Measurements from ENCODE around the gene CTRB1. TPM values are rescaled to one million over a fixed set of nuclear protein-coding genes. Genes with fewer than 3 reads are reported as not detected.

Gene CTRB1
- total and polyA plus RNA-seq, 2 of the 13 experiments (the other 11 are each of a cell fraction or from before 2014, with no cell fraction given), result not detected

- Histone ChIP-seq H3K36me3 (replicated peaks in 1 of 2; ENCODE audit: control insufficient read depth in 1 of 2, insufficient read depth in 2 of 2, low read length in 2 of 2) (peaks cover 0 to 3% of the 10 kb centered on the region in 2 experiments; a peak in 1 of 5 replicates), H3K27me3 (ENCODE audit: control insufficient read depth in 1 of 2, insufficient read depth in 2 of 2, low read length in 2 of 2) (no peaks in the 10 kb centered on the region), H2AFZ (ENCODE audit: low read length) (no peak overlapping the region), H3K9me3 (ENCODE audit: low read length) (no peaks in the 10 kb centered on the region), H3K79me2 (ENCODE audit: insufficient read depth, low read length) (peaks cover 62% of the 10 kb centered on the region), H3K27ac (ENCODE audit: extremely low read length, insufficient read depth, low read length) (peak overlapping the region; percentile 61), H3K4me3 (replicated peaks in 1 of 3; ENCODE audit: insufficient read depth in 1 of 3, low read depth in 2 of 3, low read length in 3 of 3) (peak overlapping the region; percentile 92 to 99 (median 96)), H3K9ac (ENCODE audit: insufficient read depth, low read depth, low read length) (peak overlapping the region; percentile 96), H4K20me1 (ENCODE audit: insufficient read depth, low read length) (peaks cover 34% of the 10 kb centered on the region), H3K4me2 (ENCODE audit: low read depth, low read length) (peak overlapping the region; percentile 98), H3K4me1 (ENCODE audit: insufficient read depth, low read length) (peaks cover 71% of the 10 kb centered on the region)
- intact Hi-C loops (cut with micrococcal nuclease; ENCODE audit: unreplicated experiment) (loop anchor here (2.0 to 5.0 kb wide), 3 partner anchors 19 to 198 kb away; partner anchors contain the start of gene TMEM170A), in situ Hi-C loops (cut with HindIII; ENCODE audit: extremely low pct_ligation_motif_present, low pct_unique_long_range_greater_than_20kb) (no loop called here)
- no TSS peak for BruUV-seq (replicated peaks)
- ATAC-seq (no peak), DNase-seq (ENCODE audit: low spot score) (no peak), FAIRE-seq (no peak)
- CTCF ChIA-PET (ENCODE audit: low intra/inter-chr PET ratio, low total read pairs), result no interaction called here
- POLR2A ChIA-PET, result interaction anchor here (2.2 to 9.3 kb wide), 4 partner anchors 12 to 46 kb away, joined by 8 to 151 read pairs (median 92); partner anchors contain the start of gene BCAR1
- 59% methylated on average over 5 of the region's 8 CpGs for WGBS (ENCODE audit: low lambda C conversion rate)
- TF ChIP-seq AHR (CRISPR knock-in tag; IDR thresholded peaks at IDR 0.05), result no peak
- TF ChIP-seq ZNF20 (CRISPR knock-in tag; IDR thresholded peaks at IDR 0.05), result no peak
- peak; percentile 18; the same call in 1 of the 2 replicates for TF ChIP-seq ERF (CRISPR knock-in tag; IDR thresholded peaks at IDR 0.05)
- TF ChIP-seq RXRB (CRISPR knock-in tag; IDR thresholded peaks at IDR 0.05; ENCODE audit: borderline replicate concordance), result no peak
- TF ChIP-seq ZFP41 (CRISPR knock-in tag; IDR thresholded peaks at IDR 0.05; ENCODE audit: borderline replicate concordance), result no peak
- TF ChIP-seq NCOA5 (CRISPR knock-in tag; IDR thresholded peaks at IDR 0.05), result no peak
- TF ChIP-seq, protein P1, sequence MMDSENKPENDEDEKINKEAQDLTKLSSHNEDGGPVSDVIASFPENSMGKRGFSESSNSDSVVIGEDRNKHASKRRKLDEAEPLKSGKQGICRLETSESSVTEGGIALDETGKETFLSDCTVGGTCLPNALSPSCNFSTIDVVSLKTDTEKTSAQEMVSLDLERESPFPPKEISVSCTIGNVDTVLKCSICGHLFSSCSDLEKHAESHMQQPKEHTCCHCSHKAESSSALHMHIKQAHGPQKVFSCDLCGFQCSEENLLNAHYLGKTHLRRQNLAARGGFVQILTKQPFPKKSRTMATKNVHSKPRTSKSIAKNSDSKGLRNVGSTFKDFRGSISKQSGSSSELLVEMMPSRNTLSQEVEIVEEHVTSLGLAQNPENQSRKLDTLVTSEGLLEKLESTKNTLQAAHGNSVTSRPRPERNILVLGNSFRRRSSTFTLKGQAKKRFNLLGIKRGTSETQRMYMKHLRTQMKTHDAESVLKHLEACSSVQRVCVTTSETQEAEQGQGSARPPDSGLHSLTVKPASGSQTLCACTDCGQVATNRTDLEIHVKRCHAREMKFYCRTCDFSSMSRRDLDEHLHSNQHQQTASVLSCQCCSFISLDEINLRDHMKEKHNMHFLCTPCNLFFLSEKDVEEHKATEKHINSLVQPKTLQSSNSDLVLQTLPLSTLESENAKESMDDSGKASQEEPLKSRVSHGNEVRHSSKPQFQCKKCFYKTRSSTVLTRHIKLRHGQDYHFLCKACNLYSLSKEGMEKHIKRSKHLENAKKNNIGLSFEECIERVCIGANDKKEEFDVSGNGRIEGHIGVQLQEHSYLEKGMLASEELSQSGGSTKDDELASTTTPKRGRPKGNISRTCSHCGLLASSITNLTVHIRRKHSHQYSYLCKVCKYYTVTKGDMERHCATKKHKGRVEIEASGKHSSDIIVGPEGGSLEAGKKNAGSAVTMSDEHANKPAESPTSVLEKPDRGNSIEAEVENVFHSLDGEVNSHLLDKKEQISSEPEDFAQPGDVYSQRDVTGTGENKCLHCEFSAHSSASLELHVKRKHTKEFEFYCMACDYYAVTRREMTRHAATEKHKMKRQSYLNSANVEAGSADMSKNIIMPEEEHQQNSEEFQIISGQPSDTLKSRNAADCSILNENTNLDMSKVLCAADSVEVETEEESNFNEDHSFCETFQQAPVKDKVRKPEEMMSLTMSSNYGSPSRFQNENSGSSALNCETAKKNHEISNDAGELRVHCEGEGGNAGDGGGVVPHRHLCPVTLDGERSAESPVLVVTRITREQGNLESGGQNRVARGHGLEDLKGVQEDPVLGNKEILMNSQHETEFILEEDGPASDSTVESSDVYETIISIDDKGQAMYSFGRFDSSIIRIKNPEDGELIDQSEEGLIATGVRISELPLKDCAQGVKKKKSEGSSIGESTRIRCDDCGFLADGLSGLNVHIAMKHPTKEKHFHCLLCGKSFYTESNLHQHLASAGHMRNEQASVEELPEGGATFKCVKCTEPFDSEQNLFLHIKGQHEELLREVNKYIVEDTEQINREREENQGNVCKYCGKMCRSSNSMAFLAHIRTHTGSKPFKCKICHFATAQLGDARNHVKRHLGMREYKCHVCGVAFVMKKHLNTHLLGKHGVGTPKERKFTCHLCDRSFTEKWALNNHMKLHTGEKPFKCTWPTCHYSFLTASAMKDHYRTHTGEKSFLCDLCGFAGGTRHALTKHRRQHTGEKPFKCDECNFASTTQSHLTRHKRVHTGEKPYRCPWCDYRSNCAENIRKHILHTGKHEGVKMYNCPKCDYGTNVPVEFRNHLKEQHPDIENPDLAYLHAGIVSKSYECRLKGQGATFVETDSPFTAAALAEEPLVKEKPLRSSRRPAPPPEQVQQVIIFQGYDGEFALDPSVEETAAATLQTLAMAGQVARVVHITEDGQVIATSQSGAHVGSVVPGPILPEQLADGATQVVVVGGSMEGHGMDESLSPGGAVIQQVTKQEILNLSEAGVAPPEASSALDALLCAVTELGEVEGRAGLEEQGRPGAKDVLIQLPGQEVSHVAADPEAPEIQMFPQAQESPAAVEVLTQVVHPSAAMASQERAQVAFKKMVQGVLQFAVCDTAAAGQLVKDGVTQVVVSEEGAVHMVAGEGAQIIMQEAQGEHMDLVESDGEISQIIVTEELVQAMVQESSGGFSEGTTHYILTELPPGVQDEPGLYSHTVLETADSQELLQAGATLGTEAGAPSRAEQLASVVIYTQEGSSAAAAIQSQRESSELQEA (CRISPR knock-in tag; IDR thresholded peaks at IDR 0.05; ENCODE audit: not compliant biosample characterization), result no peak
- TF ChIP-seq MAFF (IDR thresholded peaks at IDR 0.05; ENCODE audit: low read depth, low read length), result no peak
- peak; percentile 30; the same call in 1 of the 2 replicates for TF ChIP-seq ZNF121 (CRISPR knock-in tag; IDR thresholded peaks at IDR 0.05)
- no peak for TF ChIP-seq ZNF891 (CRISPR knock-in tag; IDR thresholded peaks at IDR 0.05)
- TF ChIP-seq TCF7 (IDR thresholded peaks at IDR 0.05; ENCODE audit: low read depth), result no peak
- TF ChIP-seq ZSCAN25 (CRISPR knock-in tag; IDR thresholded peaks at IDR 0.05), result no peak
- TF ChIP-seq PHF21A (CRISPR knock-in tag; IDR thresholded peaks at IDR 0.05), result no peak
- TF ChIP-seq, protein P2, sequence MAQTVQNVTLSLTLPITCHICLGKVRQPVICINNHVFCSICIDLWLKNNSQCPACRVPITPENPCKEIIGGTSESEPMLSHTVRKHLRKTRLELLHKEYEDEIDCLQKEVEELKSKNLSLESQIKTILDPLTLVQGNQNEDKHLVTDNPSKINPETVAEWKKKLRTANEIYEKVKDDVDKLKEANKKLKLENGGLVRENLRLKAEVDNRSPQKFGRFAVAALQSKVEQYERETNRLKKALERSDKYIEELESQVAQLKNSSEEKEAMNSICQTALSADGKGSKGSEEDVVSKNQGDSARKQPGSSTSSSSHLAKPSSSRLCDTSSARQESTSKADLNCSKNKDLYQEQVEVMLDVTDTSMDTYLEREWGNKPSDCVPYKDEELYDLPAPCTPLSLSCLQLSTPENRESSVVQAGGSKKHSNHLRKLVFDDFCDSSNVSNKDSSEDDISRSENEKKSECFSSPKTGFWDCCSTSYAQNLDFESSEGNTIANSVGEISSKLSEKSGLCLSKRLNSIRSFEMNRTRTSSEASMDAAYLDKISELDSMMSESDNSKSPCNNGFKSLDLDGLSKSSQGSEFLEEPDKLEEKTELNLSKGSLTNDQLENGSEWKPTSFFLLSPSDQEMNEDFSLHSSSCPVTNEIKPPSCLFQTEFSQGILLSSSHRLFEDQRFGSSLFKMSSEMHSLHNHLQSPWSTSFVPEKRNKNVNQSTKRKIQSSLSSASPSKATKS (CRISPR knock-in tag; IDR thresholded peaks at IDR 0.05), result no peak
Observed at GRCh38 chr16:75263963-75264445, 45.2 kb downstream of the CTRB1 start.
